HG02623 (cell line): ENCODE data around the gene TBCD.

Experiments used
- ATAC-seq: cut with Tn5 transposase; IDR thresholded peaks from one replicate; pipeline ENCODE4 v1.9.1; 2021; ENCODE audit warnings: moderate library complexity; ENCODE audit not compliant: unreplicated experiment

The TBCD gene

DNA sequence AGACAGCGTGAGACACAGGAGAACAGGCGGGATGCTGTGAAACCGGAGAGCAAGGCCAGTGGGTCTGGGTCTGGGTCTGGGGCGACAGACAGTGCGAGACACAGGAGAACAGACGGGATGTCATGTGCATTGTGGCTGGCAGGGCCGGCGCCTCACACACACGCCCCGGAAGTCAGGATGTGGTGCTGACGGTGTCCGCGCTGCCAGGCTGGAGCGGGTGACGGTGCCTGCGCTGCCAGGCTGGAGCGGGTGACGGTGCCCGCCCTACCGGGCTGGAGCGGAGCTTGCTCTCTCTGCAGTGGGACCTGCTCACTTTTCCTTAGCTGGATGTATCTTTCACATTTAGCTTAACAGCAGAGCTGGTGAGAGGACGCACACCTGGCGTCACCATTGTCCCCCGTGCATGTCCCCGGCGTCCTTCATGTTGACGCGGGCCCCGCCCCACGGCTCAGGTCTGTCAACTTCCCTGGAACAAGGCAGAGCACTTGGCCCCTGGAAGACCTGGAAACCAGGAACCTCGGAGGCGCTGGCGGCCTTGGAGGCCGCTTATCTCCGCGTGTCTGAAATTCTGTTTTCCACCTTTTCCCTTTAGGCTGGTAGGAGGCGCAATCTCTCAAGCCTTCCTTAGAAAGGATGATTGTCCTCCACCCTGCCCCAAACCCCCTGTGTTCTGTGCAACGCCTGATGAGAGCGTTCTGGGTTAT, 131.0 kb downstream of the TBCD start:
- ATAC-seq, result no peak

DNA sequence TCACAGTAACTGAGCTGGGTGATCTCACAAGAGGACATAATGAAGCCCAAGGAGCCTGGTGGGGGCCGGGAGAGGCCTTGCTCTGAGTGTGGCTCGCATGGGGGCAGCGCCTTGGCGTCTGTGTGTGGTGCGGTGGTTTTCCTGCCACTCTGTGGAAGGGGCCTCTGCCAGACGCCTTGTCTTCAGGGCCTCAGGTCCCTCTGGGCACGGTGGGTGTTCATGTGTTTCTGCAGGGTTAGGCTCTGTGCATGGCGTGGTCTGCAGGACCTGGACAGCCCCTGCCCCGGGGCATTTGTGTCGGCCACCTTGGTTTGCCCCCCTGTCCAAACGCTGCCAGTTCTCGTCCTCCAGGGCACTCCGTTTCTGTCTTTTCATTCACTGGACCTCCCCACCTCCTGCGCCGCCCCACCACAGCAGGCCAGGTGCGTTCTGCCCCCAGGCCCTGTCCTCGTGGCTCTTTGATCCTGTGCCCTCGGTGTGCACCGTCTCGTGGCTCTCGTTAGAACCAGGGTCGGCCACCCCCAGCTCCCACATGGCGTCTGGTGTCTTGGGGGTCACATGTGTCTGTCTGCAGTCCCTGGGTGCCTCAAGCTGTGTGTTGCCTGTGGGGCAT, 131.7 kb downstream of the TBCD start:
- no peak for ATAC-seq

DNA sequence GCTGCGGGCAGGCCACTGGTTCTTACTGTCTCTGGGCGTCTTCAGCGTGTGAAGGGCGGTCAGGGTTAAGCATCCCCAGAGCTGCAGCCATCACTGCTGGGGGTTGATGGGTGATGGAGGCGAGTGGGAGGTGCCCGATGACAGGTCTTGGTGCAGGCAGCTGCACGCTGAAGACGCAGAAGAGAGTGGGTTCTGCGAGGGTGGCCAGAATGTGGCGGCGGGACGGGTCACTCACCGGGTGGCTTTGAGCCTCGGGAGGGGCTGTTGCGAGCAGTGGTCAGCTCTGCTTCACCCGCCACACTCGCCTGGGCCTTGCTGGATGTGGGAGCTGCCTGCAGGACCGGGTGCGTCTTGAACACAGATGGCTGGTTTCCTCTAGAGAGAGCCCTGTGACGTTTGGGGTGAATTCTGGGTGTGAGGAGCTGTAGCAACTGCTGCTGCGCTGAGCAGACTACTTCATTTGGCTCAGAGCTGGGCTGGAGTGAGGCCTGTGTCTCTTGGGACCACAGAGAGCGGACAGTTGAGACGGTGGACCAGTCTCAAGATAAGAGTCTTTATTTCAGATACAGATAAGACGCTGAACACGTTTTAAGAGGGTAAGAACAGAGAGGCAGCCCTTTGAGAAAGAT, 132.6 kb downstream of the TBCD start:
- no peak for ATAC-seq

DNA sequence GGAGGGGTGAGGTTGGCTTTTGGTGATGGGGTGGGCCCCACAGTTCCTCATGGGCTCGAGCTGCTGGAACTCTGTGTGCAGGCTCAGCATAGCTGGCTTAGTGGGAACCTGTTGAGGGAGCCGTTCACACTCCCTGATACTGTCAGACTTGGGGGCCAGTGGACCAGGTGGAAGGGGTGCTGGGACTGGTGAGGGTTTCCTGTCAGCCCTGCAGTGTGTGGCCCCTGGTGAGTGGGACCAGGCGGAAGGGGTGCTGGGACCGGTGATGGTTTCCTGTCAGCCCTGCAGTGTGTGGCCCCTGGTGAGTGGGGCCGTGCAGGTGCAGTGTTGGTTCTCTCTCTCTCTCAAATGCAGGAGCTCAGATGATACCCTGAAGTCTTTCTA, 133.1 kb downstream of the TBCD start:
- ATAC-seq, result no peak

DNA sequence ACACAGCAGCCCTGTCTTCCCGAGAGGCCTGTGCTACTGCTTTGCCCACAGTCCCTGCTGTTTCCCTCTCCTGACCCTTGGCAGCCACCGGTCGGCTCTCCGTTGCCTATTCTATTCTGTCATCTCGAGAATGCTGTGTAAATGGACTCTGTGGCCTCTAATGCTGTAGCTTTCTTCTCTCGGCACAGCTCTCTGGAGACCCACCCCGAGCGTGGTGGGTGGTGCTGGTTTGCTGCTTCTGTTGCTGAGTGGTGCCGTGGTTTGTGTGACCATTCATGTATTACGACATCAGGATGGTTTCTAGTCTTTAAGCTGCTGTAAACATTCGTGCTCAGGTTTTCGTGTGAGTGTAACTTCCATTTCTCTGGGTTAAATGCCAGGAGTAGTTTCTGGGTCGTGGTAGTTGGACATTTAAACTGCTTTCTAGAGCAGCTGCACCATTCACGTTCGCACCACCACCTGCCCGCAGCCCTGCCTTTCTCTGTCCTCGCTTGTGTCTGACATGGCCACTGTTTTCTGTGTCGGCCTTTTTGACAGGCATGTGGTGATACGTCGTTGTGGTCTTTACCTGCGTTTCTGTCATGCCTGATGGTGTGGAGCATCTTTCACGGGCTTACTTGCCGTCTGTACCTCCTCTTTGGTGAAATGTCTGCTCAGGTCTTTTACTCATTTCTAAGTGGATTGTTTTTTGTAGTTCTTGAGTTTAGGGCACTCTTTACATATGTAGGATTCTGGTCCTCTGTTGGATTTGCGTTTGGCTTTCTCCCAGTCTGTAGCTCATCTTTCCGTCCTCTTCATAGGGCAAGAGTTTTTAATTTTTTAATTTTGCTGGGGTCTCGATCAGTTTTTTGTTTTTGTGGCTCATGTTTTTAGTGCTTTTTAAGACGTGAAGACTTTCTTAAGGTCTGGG, 135.6 kb downstream of the TBCD start:
- no peak for ATAC-seq

DNA sequence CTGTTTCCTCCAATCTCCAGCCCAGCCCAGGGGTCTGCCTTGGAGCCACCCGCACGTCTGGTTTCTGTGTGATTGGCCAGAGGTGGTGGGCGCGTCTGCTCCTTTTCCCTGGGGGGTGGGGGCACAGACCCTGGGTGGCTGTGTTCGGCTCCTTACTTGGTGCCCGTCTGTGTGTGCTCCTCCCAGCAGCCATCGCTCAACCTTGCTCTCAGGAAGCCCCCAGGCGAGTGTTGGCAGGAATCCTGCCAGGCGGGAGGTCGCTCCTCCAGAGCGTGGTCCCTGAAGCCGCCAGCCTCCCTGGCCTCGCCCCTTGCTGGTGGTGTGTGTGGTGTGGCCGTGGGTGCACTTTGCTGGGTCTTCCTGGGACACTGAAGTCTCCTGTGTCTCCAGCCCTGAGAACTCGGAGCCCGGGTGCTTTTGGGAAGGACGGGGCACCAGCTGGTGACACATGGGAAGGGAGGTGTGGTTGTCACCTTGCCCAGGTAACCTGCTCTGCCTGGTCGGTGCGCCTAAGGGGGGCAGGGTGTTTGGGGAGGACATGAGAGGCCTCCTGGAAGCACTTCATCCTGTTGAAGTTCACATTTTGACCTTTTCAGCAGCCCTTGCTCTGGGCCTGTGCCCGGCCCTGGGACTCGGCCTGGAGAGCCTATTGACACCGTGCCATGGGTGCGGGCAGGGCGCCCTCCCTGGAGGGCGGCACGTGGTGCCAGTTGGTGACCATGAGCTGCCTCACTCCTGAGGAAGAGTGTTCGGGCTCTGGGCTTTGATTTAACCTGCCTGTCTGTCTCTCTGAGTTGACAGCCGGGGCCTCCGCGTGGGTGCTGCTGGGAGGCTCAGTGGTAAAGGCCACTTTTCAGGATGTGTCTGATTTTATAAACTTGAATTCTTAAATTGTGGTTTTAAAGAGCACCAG, 137.0 kb downstream of the TBCD start:
- no peak for ATAC-seq

DNA sequence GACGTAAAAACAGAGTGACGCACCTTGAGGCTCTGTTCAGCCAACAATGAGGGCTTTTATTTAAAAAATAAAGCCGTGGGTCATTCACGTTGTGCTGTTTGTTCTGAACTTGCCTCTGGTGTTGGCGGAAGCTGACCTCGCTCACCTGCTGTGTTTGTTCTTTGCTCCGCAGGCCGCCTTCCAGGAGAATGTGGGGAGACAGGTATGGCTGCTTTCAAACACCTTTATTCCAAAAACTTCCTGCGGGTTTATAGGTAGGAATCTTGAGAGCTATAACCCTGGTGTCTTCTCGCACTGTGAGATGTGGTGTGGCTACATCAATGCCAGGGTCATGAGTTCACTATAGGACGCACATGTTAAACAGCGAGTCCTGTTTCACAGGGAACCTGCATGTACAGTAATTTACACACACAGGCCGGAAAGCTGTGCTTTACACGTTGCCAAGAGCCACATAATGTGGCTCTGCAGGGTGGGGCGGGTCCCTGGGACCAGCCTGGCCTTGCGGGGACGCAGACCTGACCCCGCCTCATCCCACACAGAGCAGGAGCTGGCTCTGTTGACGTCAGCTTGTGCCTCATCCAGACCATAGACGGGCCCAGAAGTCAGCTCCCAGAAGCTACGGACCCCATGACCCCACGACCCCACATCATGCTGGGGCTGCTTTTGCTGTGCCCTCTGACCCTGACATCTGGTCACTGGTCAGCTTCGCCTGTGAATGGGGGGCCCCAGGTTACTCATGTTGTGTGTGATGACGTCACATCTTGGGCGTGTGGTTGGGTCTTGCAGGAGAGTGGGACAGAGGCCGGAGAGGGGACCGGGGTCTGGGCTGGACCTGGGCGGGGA, 137.9 kb downstream of the TBCD start:
- ATAC-seq, result no peak

DNA sequence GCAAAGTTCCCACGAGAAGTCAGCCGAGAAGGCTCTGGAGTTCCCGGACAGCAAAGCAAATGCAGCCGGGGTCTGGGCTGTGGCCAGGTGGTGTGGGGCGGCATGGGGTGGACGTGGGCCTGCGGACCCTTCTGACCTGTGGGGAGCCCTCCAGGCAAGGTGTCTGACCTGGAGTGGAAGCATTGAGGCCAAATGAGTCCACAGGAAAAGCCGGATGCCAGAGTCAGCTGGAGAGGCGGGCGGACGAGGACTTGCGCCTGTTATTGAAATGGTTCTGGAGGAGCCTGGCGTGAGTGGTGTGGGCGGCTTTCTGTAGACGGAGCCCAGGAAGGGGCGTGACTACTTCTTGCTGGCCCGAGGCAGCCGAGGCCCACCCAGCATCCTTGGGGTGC, 138.5 kb downstream of the TBCD start:
- ATAC-seq, result no peak

DNA sequence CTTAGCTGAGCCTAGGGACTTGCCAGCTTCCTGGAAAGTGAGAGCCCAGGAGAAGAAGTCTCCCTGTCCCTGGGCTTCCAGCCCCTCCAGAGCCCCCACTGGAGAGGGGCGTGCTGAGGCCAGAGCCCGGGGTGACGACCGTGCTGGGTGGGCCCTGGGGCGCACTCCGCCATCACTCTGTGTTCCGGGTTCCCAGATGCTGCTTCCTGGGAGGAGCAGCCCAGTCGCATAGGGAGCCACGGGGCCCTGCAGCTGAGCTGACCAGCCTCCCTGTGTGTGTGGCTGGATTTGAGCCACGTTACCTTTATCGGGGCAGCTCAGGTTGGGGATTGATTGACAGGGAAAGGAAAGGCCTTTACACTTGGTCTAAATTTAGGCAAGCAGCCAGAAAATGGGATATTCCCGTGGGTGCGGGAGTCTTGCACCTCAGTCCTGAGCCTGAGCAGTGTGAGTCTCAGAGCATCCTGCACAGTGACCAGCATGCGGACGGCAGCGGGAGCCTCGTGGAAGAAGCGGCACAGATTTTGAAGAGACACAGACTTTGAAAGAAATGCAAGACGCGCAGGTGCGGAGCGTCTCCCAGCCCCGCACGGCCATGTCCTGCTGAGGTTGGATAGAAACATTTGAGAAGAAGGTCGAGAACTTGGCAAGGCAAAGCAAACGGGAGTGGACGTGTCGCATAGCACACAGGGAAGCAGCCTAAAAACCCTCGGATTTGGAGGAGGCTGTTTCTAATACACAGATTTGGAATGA, 139.2 kb downstream of the TBCD start:
- no peak for ATAC-seq

DNA sequence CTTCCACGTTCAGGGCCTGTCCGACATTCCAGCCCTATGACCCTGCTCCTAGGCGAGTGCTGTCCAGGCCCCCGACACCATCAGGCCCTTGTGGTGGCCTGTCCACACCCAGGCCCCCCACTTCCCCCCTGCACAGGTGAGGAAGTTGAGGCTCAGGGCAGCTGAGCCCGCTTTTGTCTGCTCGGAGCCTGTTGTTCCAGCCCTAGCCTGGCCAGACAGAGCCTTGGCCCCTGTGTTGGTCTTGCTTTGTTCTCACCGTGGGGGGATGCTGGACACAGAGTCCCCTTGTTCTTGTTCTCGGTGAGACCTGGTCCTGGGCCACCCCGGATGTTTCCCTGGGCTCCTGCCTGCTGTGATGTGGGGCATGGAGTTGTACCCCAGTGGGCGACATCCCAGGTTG, 140.0 kb downstream of the TBCD start:
- no peak for ATAC-seq

DNA sequence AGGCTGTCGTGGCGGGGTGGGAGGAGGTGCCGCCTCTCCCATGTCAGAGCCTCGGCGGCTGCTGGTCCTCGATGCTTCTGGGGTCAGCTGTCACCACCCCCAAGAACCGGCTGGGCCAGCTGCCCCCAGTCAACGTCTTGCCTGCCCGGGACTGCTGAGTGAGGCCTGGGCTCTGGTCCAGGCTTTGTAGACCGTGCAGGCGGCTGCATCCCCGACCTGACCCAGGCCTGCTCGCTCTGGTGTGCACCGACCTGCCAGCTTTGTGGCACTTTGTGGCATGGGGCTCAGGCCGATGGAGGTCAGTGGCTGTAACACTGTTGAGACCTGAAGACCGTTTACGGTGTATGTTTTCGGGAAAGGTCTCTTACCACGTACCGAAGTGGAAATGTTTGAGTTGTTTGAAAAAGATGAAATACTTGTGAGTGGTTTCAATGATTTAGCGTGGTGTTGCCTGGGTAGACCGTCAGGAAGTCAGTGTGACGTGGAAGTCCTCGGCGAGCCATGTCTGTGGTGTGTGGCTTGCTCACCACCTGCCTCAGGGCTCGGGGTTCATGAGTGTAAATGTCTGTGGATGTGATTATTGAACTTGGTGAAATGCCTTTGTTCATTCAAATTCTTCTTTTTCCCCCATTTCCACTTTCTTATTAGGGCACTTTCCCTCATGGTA, 141.2 kb downstream of the TBCD start:
- ATAC-seq, result no peak

DNA sequence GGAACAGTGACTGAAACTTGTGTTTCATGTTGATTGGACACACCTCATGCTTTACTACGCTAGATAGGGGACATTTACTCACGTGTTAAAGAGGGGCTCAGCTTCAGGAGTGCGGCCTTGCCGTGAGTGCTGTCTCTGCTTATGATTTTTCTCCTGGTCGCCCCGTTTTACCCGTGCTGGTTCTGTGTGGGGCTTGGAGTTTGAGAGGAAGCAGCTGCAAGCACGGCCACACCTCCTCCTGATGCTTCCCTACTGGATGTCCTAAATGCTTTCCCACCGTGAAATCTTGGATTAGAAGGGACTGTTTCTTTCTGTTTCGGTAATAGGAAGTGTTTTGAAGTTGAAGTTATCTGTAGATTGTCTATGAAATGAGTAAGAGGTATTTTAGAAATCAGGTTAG, 141.9 kb downstream of the TBCD start:
- no peak for ATAC-seq

DNA sequence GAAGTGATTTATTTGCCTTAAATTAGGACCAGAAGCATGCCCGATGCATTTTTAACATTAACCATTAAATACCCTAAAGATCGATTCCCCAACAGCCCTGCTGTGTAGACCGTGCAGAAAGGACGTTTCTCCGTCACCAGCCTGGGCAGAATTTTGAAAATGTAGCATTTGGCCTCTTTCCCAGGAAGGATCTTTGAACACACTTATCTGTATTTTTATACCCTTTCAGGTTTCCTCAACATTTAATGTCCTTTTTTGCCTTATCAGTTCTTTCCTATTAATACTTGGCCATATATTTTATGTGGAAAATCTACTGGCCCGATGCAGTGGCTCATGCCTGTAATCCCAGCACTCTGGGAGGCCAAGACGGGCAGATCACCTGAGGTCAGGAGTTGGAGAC, 142.5 kb downstream of the TBCD start:
- no peak for ATAC-seq

DNA sequence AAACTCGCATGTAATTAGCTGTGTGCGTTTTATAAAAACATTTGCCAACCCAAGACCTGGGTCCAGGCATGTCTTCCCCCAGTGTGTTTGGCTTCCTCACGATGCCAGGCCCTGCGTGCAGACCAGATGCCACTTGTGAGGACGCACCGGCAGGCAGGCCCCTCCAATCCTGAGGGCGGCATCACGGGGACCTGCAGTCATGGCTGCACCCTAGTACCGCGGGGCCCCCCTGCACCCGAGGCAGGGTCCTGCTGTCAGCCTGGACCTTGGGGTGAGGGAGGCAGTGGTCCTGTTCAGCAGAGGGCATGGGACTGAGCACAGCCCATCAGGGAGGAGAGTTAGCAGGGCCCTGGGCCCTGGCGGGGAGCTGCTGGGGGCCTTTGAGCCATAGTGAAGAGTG, 143.2 kb downstream of the TBCD start:
- ATAC-seq, result no peak

DNA sequence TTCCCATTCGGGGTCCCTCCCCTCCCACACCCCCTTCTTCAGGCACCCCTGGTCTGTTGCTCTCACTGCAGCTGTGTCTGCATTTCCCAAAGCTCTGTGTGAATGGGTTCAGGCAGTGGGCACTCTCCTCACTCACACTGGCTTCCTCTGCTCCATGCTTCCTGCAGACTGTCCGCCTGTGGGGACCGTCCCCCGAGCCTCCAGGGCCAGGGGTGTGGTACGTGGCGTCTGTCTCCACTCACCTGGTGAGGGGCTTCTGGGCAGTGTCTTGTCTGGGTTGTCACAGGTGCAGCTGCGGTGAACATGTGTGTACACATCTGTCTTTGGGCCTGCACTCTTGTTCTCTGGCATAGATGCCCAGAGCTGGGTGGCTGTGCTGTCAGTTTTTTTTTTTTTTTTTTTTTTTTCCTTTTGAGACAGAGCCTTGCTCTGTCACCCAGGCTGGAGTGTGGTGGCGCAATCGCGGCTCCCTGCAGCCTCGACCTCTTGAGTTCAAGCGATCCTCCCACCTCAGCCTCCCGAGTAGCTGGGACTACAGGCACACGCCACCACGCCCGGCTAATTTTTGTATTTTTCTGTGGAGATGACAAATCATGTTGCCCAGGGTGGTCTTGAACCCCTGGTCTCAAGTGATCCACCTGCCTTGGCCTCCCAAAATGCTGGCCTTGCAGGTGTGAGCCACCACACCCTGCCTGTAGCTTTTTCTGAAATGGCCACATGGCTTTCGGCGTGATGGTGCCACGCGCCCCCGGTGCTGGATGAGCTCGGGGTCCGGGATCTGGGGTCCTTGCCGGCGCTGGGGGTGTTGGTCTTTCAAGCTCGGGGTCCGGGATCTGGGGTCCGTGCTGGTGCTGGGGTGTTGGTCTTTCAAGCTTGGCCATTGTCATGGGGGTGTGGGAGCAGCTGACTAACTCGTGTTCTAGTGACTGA, 144.5 kb downstream of the TBCD start:
- ATAC-seq, result no peak

DNA sequence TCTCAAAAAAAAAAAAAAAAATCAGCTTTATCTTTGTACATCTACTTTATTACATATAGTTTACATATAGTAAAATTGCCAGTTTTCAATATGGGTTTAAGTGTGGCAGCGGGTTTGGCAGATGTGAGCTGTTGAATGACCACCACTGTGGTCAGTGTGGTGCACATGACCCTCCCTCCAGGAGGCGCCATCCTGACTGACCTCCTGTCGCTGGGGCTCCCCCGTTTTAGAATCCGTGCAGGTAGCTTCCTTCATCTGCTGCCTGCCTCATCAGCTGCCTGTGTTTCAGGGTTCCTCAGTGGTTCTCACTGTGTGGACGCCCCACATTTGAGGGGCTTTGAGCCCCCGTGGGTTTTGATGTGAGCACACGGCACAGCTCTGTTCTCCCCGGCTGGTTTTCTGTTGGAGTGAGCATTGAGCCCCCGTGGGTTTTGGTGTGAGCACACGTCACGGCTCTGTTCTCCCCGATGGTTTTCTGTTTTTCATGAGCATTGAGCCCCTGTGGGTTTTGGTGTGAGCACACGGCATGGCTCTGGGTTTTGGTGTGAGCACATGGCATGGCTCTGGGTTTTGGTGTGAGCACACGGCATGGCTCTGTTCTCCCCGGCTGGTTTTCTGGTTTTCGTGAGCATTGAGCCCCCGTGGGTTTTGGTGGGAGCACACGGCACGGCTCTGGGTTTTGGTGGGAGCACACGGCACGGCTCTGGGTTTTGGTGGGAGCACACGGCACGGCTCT, 145.8 kb downstream of the TBCD start:
- ATAC-seq, result no peak
